HCT116 (cell line): ENCODE data around the gene C18orf32. TPM values are rescaled to one million over a fixed set of nuclear protein-coding genes. Genes with fewer than 3 reads are reported as not detected.

ENCODE experiments used
- ATAC-seq: fragments of 200-7000 bp; cut with Tn5 transposase; 2 replicates; pipeline ENCODE4 v1.9.1; 2020; ENCODE audit warnings: mild to moderate bottlenecking, moderate library complexity
- BruUV-seq: library from RNA; stranded (reverse); fragments of 400-500 nt; replicated peaks from 2 replicates; lab custom pipeline; 2021; lab: Mats Ljungman, UMichigan
- CTCF ChIA-PET: fragments of 300-600 bp; sonication (Branson Sonifier 250); formaldehyde crosslinking; loops from one replicate; lab custom pipeline; 2021; ENCODE audit warnings: antibody characterized with exemption; lab: Charles Lee
- POLR2A ChIA-PET: fragments of 300-600, 350-600 bp; sonication (Branson Sonifier 250); formaldehyde crosslinking; loops from one replicate; lab custom pipeline; 2021; ENCODE audit warnings: antibody characterized with exemption; lab: Charles Lee
- RAD21 ChIA-PET, 2 experiments: fragments of 300-600 bp; sonication (Branson Sonifier 250); formaldehyde crosslinking; loops; one replicate each; lab custom pipeline; 2023; ENCODE audit warnings: low total read pairs in 2 of 2; ENCODE audit not compliant: uncharacterized antibody in 2 of 2, unreplicated experiment in 2 of 2, low non-redundant PET in 1 of 2; lab: Charles Lee
- DNase-seq: peaks from one replicate; pipeline ENCODE4 v3.0.0-alpha.2; 2010; ENCODE audit warnings: low read depth, low spot score
- H2AFZ ChIP-seq: fragments of 200-600 bp; shearing (Covaris generic), sonication (generic); 2 replicates; pipeline ENCODE4 v1.6.1; 2017; ENCODE audit warnings: low read depth, mixed run types, mixed read lengths, antibody characterized with exemption, low read length; ENCODE audit not compliant: poor library complexity, severe bottlenecking
- H3K27ac ChIP-seq: 2 replicates; pipeline ENCODE4 v1.5.1; 2012; ENCODE audit warnings: low read depth, low read length
- H3K27me3 ChIP-seq: fragments of 200-600 bp; sonication (generic); 2 replicates; pipeline ENCODE4 v1.6.1; 2016; ENCODE audit warnings: mixed run types, low read length, mixed read lengths; ENCODE audit not compliant: insufficient read depth
- H3K36me3 ChIP-seq, 2 experiments: fragments of 200-500 bp in 1 of 2; fragments of 200-600 bp in 1 of 2; sonication (Bioruptor generic) in 1 of 2; sonication (generic) in 1 of 2; 2 replicates each; pipeline versions ENCODE4 v1.5.1 to v1.6.1; 2014 to 2016; ENCODE audit warnings: low read length in 2 of 2, inconsistent platforms in 1 of 2, mixed read lengths in 1 of 2, mixed run types in 1 of 2; ENCODE audit not compliant: insufficient read depth in 2 of 2, control insufficient read depth in 1 of 2
- H3K4me1 ChIP-seq, 2 experiments: fragments of 200-600 bp in 1 of 2; sonication (generic) in 1 of 2; 2 replicates each; pipeline versions ENCODE4 v1.5.1 to v1.6.1; 2012 to 2017; ENCODE audit warnings: low read length in 2 of 2, inconsistent platforms in 1 of 2, mild to moderate bottlenecking in 1 of 2, mixed read lengths in 1 of 2, mixed run types in 1 of 2, moderate library complexity in 1 of 2; ENCODE audit not compliant: insufficient read depth in 2 of 2, control insufficient read depth in 1 of 2
- H3K4me2 ChIP-seq: fragments of 200-600 bp; sonication (generic); 2 replicates; pipeline ENCODE4 v1.6.1; 2017; ENCODE audit warnings: mixed run types, low read length, mixed read lengths
- H3K4me3 ChIP-seq, 2 experiments: fragments of 200-600 bp in 1 of 2; sonication (generic) in 1 of 2; replicated peaks in 1 of 2; 2 replicates each; pipeline ENCODE4 v1.5.1; 2011 to 2016; ENCODE audit warnings: low read length in 2 of 2, control low read depth in 1 of 2, low read depth in 1 of 2, mild to moderate bottlenecking in 1 of 2, mixed read lengths in 1 of 2, mixed run types in 1 of 2
- H3K79me2 ChIP-seq: fragments of 200-600 bp; sonication (generic); 2 replicates; pipeline ENCODE4 v1.6.1; 2017; ENCODE audit warnings: mild to moderate bottlenecking, mixed run types, low read length, moderate library complexity, mixed read lengths; ENCODE audit not compliant: insufficient read depth
- H3K9ac ChIP-seq: fragments of 200-600 bp; sonication (generic); 2 replicates; pipeline ENCODE4 v1.6.1; 2016; ENCODE audit warnings: low read length, mixed read lengths
- H3K9me2 ChIP-seq: fragments of 200-600 bp; sonication (generic), shearing (Covaris generic); 2 replicates; pipeline ENCODE4 v1.6.1; 2017; ENCODE audit warnings: mixed run types, mild to moderate bottlenecking, moderate library complexity; ENCODE audit not compliant: insufficient read depth
- H3K9me3 ChIP-seq, 2 experiments: fragments of 200-500 bp in 1 of 2; fragments of 200-600 bp in 1 of 2; sonication (Bioruptor generic) in 1 of 2; sonication (generic) in 1 of 2; 2 replicates each; pipeline ENCODE4 v1.6.1; 2014 to 2017; ENCODE audit warnings: low read length in 2 of 2, mixed read lengths in 2 of 2, inconsistent platforms in 1 of 2, low read depth in 1 of 2, mild to moderate bottlenecking in 1 of 2, mixed run types in 1 of 2, moderate library complexity in 1 of 2; ENCODE audit not compliant: control insufficient read depth in 1 of 2, insufficient read depth in 1 of 2
- H4K20me1 ChIP-seq: fragments of 200-600 bp; sonication (generic), shearing (Covaris generic); 2 replicates; pipeline ENCODE4 v1.6.1; 2017; ENCODE audit warnings: mixed run types, mild to moderate bottlenecking, moderate library complexity; ENCODE audit not compliant: insufficient read depth
- CEBPB ChIP-seq: IDR thresholded peaks from 2 replicates; pipeline ENCODE4 v1.6.1; 2012; ENCODE audit warnings: low read depth
- ELF1 ChIP-seq: IDR thresholded peaks from 2 replicates; pipeline ENCODE4 v1.6.1; 2012; ENCODE audit warnings: low read depth, borderline replicate concordance
- SIN3A ChIP-seq: IDR thresholded peaks from 2 replicates; pipeline ENCODE4 v1.6.1; 2012; ENCODE audit warnings: low read depth
- SP1 ChIP-seq: IDR thresholded peaks from 2 replicates; pipeline ENCODE4 v1.6.1; 2012; ENCODE audit warnings: low read depth
- SRF ChIP-seq: IDR thresholded peaks from 2 replicates; pipeline ENCODE4 v1.6.1; 2012; ENCODE audit warnings: low read depth
- TCF7L2 ChIP-seq: IDR thresholded peaks from 2 replicates; pipeline ENCODE4 v1.7.0; 2011; ENCODE audit warnings: borderline replicate concordance, inconsistent platforms; ENCODE audit not compliant: insufficient read depth, insufficient read length; ENCODE audit errors: extremely low read depth
- ZFX ChIP-seq: fragments of 450-650 bp; IDR thresholded peaks from 2 replicates; pipeline ENCODE4 v1.6.1; 2017
- ZNF274 ChIP-seq: fragments of 200-500 bp; sonication (Bioruptor generic); IDR thresholded peaks from 2 replicates; pipeline ENCODE4 v1.6.1; 2014; ENCODE audit warnings: mild to moderate bottlenecking, low read depth, low read length, inconsistent platforms
- intact Hi-C: fragments of 100-400 bp; cut with micrococcal nuclease; formaldehyde crosslinking; loops from 2 replicates; pipeline ENCODE4 v1.10.0; 2022
- total RNA-seq: library from RNA; stranded (reverse); gene quantifications from one replicate; pipeline ENCODE4 v1.2.1, GENCODE V29; 2021; ENCODE audit not compliant: unreplicated experiment
- TF ChIP-seq, protein P1 (sequence below), 3 experiments: fragments of 200-600 bp in 1 of 3; sonication (generic) in 1 of 3; IDR thresholded peaks in 2 of 3; conservative IDR thresholded peaks in 1 of 3; 2 replicates each; pipeline ENCODE4 v1.5.1; 2012 to 2017; ENCODE audit warnings: low read depth in 2 of 3, low read length in 2 of 3, antibody characterized with exemption in 1 of 3, borderline replicate concordance in 1 of 3, control low read depth in 1 of 3, mild to moderate bottlenecking in 1 of 3, mixed read lengths in 1 of 3, mixed run types in 1 of 3, moderate library complexity in 1 of 3; ENCODE audit not compliant: insufficient read depth in 1 of 3
- TF ChIP-seq, protein P2 (sequence below): IDR thresholded peaks from 2 replicates; pipeline ENCODE4 v1.6.1; 2012

Gene C18orf32
- total RNA-seq, 1 experiment from 2014 or later: 35.0 TPM

DNA sequence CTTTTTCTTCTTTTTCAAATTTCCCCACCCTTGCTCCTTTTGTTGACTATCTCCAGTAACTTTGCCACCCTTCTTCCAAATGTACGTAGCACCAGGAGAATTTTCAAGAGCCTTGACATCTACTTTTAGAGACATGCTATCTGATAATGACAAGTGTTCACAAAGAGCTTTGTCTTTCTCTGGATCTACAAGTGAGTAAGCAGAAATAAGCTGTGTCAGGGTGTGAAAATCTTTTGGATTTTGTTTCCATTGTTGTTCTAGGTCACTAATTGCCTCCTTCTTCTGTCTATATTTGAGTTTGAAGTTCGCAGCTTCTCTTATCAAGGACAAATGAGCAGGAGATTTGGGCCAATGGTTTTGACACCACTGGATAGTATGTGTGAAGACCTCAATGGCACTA lies 8.4 kb upstream of the C18orf32 start:
- ChIA-PET RAD21 (no interaction called here), CTCF (no interaction called here), POLR2A (interaction anchor here (1.5 kb wide), 1 partner anchor 8 kb away, joined by 6 read pairs; the partner anchor contains the start of gene C18orf32)
- no peak for TF ChIP-seq ZNF274
- no peak for TF ChIP-seq ZFX
- TF ChIP-seq CEBPB: no peak
- TF ChIP-seq SP1: no peak
- TF ChIP-seq, protein P1, sequence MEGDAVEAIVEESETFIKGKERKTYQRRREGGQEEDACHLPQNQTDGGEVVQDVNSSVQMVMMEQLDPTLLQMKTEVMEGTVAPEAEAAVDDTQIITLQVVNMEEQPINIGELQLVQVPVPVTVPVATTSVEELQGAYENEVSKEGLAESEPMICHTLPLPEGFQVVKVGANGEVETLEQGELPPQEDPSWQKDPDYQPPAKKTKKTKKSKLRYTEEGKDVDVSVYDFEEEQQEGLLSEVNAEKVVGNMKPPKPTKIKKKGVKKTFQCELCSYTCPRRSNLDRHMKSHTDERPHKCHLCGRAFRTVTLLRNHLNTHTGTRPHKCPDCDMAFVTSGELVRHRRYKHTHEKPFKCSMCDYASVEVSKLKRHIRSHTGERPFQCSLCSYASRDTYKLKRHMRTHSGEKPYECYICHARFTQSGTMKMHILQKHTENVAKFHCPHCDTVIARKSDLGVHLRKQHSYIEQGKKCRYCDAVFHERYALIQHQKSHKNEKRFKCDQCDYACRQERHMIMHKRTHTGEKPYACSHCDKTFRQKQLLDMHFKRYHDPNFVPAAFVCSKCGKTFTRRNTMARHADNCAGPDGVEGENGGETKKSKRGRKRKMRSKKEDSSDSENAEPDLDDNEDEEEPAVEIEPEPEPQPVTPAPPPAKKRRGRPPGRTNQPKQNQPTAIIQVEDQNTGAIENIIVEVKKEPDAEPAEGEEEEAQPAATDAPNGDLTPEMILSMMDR (IDR thresholded peaks at IDR 0.05 in 2 of 3, conservative IDR thresholded peaks at IDR 0.05 in 1 of 3; ENCODE audit: borderline replicate concordance in 1 of 3, insufficient read depth in 1 of 3, low read depth in 2 of 3, low read length in 2 of 3): no peak
- no peak for TF ChIP-seq SIN3A
- TF ChIP-seq SRF: no peak
- TF ChIP-seq TCF7L2: no peak
- no peak for TF ChIP-seq ELF1
- TF ChIP-seq, protein P2, sequence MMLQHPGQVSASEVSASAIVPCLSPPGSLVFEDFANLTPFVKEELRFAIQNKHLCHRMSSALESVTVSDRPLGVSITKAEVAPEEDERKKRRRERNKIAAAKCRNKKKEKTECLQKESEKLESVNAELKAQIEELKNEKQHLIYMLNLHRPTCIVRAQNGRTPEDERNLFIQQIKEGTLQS: no peak
- no peak for ATAC-seq
- Histone ChIP-seq H3K27ac (no peak overlapping the region), H3K4me3 (no peak overlapping the region), H3K36me3 (peaks cover 13 to 16% of the 10 kb centered on the region in 2 experiments), H3K27me3 (no peaks in the 10 kb centered on the region), H2AFZ (no peak overlapping the region), H3K9me2 (no peaks in the 10 kb centered on the region), H3K9ac (no peak overlapping the region), H3K4me1 (peaks cover 8 to 27% of the 10 kb centered on the region in 2 experiments), H3K9me3 (no peaks in the 10 kb centered on the region), H3K79me2 (peaks cover 19% of the 10 kb centered on the region), H3K4me2 (no peak overlapping the region), H4K20me1 (peaks cover 5% of the 10 kb centered on the region; the same call in 1 of the 2 replicates)
- intact Hi-C loops: loop anchor here (10.0 kb wide), 1 partner anchor 789 kb away; the partner anchor contains the start of genes CXXC1 and MBD1
- no peak for DNase-seq
- no TSS peak for BruUV-seq
